Stimulated activated CD4-positive, alpha-beta T cell treated with anti-CD3 and anti-CD28 coated beads, TNF-alpha, amount 100 ng/mL, for 48 hours (primary cell): ENCODE measurements around the gene DDAH1.

ENCODE experiments used
- DNase-seq, 3 donors: peaks; one replicate each; pipeline ENCODE4 v3.0.0-alpha.2; 2020; ENCODE audit warnings: low read depth in 3 of 3

DDAH1 gene

DNA sequence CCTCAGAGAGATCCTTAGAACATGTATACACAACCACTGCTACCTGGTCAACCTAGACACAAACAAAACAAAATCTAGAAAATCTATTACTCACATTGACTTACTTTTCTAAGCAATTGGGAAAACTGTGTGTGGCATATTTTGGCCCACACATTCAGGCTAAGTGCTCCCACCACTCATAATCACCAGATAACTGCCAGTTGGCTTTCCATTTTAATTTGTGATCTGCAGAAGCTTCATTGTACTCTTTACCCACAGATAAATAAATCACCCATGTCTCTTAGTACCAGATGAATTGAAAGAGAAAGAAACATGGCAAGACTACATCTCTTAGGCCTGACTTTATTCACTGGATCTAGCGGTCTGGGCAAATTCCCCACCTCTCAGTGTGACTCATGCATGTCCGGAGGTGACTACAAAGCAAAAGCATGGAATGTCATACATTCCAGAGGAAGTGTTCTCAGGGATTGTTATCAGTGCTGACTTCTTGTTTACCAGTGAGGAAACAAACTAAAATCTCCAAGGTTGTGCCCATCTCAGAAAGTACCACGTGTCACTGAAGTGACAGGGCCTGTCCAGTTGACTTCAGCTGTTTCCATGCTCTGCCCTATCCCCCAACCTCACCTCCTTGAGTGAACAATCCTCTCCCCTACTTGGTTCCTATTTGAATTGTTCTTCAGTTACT lies 136.1 kb downstream of the DDAH1 start:
- DNase-seq = no peak

DNA sequence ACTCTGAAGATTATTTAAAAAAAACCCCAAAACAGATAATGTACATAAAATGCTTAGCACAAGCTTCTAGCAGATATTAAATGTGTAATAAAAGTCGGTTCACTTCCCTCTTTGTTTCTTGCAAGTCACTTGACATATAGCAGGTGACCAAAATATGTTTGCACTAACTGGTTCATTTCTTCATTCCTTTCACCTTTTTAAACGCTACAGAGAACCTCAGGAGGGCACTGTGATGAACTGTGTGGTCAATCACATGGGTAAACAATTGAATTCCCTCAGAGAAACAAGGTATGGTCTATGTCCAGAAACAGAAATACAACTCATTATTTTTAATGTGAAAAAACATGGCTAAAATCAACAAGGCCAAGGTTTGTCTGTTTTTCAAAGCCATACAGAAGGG lies 137.2 kb downstream of the DDAH1 start:
- no peak for DNase-seq

DNA sequence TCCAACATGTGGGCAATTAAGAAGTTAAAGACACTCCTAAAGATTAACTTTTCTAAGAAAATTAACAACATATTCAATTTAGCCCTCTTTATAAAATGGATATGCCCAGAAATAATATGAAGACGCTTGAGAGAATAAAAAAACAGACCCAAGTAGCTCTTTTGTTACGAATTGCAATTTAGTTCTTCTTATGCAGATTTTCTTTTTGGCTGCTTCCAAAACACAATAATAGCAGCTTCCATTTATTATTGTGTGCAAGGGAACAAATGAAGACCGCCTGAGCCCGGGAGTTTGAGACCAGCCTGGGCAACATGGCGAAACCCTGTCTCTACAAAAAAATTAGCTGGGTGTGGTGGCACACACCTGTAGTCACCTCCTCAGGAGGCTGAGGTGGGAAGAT lies 138.1 kb downstream of the DDAH1 start:
- DNase-seq = no peak

DNA sequence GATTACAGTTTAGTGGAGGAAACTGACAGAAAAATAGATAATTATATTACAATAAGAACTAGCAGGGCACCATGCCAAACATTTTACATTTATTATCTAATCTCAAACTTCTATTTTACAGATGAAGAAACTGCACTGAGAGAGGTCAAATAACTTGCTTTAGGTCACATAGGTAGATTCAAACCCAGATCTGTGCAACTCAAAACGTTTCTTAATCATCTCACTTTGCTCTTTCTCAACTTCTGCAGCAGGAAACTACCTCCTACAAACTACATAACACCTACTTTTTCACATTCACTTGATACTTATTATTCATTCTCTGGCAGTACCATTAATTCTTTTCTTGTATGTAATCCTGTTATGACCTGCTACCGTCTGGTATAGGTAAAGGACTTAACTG lies 138.6 kb downstream of the DDAH1 start:
- no peak for DNase-seq

DNA sequence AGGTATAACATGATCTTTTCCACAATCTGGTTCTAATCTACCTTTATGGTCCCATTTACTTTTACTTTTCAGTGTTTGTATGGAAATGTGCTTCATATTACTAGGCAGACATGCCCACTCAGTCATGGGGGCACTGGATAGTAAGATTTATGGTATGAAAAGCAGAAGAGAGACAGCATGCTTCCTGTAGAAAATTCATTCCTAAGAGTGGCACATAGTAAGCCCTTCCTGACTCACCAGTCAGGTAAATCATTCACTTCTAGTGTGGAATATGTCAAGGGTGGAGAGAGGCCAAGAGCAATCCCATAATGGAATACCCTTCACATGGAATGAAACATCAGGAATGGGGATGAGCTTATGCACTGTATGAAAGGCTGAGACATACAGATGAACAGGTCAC lies 139.0 kb downstream of the DDAH1 start:
- no peak for DNase-seq

DNA sequence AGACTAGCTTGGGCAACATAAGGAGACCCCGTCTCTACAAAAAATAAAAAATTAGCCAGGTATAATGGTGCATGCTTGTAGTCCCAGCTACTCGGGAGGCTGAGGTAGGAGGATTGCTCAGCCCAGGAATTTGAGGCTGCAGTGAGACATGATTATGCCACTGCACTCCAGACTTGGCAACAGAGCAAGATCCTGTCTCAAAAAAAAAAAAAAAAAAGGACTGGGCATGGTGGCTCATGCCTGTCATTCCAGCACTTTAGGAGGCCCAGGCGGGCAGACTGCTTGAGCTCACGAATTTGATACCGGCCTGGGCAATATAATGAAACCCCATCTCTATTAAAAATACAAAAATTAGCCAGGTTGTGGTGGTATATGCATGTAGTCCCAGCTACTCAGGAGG lies 141.2 kb downstream of the DDAH1 start:
- no peak for DNase-seq

DNA sequence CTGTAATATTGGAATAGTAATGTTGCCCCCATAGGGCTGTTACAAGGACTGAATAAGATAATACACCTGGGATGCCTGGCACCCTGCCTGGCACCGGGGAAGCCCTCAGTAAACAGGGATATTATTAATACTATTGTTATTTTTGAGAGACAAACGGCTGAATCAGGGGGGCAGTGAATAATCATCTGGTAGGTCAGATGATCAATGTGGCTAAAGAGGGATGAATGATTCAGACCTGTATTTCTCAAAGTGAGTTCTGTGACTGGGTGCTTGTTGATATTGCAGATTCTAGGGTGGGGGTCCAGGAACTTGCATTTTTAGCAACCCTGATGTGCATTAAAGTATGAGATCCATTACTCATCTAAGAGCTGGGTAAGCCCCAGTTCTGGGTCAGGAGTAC lies 142.3 kb downstream of the DDAH1 start:
- no peak for DNase-seq

DNA sequence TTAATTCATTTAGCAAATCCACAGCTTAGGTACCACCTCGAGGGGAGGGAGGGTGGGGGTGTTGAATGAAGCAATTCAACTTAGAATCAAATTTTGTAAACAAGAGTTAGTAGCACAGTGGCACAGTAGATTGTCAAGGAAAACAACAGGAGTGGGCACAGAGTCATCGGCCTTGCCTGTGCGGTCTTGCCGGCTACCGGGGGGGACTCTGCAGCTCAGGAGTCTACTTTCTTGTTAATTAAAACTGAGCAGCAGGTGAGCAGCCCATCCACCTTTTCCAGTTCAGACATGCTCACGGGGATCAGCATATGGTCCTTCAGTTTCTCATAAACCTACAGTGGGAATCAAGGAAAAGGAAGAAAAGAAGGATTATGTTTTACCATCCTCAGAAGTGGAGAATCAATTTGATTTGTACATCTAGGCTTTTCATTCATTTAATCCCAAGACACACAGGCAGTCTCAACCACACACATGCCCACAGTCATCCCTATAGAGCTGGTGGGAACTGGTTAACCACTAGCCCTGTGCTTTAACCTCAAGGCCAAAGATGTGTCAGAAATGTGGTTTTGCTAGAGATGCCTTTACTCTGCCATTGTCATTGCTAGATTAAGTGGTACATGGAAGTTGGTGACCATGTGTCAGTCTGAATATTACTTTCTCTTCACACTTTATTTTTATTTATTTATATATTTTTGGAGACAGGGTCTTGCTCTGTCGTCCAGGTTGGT lies 143.6 kb downstream of the DDAH1 start:
- DNase-seq = peak in 1 of 3 donors; percentile 43

DNA sequence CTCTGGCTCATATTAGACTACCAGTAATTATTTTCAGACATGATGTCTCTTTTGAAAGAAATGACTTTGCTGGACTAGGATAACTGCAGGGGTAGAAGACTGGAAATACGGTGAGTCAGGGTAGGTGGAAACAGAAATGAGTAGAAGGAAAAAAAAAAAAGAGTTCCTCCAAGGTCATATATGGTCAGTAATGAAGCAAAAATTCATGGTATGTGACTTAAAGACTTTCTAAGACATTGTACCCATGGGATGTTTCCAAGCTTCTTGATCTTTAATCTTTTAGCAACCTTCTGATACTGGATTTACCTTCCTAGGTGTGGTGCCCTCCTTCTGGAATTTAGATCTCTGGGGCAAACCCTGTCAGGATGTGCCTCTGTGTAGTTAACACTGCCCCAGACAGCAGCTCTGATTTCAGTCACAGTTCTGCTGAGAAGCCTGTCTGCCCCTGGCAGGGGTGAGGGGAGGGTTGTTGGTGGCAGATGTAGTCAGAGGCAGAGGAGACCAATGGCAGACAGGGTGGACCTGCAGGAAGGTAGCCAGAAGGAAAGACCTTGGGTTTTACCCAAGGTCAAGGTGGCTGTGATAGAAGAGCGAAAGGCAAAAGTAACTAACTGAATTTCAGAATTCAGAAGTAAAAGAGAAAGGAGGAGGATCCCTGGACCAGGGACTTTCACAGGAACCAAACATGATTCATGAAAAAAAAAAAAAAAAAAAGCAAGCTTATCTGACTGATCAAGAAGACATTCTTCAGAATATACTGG lies 144.4 kb downstream of the DDAH1 start:
- DNase-seq = no peak

DNA sequence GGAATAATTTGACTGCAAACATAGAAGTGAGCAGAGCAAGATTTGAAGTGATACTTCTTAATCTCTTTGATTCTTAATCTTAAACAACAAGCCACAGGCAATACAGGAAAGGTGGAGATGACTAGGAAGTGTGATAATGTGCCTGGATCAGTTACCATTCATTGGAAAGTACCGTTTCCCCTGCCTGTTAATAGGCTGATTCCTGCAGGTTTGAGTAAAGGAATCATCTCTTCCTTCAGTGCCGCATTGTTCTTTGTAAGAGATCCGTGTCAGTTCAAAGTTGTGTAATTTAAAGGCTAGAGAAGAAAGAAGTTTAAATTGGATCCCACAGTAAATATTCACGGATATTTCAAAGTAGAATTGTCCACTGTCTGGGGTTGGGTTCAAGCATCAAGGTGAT lies 145.0 kb downstream of the DDAH1 start:
- no peak for DNase-seq

DNA sequence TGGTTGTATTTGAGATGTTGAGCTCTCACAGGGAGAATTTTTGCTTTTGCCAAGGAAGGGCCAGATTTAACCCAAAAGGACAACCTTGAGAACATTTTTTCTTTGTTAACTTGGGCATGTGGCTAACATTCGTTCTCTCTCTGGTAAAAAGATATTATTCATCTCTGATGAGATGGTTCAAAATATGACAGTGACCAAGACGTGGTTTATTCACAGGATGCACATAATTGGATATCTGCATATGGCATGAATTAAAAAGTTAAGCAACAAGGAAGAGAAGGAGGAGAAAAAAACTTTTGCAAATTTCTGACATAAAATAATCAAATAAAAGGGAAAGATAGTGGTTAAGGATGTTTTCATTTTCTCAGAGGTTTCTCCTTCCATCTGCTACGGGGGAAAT lies 145.5 kb downstream of the DDAH1 start:
- no peak for DNase-seq

DNA sequence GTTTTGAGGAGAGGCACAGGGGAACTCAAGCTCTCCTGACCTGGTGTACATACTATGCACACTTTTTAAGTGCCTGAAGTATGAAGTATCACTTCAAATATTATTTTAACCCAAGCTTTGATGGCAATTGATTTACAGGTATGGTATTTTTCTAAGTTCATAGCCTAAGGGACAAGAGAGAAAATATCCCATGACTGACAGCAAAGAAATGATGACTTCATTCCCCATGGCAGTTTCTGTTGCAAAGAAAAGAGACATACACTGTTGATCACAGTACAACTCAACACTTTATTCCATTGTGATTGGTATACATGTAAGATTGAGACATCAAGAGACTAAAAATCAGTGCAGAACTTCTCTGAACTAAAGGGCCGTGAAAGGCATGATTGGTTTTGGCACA lies 146.7 kb downstream of the DDAH1 start:
- DNase-seq = no peak

DNA sequence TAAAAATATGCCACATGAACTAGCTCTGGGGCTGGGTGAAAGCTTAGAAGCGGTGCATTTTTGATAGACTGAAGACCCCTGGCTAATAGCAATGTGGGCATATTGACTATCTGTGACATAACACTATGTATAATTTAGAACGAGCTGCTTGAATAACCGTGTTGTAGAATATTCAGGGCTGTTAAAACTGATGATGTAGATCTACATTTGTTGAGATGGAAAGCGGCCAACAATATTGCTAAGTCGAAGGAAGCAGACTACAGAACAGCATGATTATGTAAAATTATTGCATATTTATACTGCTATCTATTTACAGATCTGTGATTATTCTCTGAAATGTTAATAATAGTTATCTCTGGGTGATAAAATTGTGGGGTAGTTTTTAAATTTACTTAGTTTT lies 147.4 kb downstream of the DDAH1 start:
- no peak for DNase-seq

DNA sequence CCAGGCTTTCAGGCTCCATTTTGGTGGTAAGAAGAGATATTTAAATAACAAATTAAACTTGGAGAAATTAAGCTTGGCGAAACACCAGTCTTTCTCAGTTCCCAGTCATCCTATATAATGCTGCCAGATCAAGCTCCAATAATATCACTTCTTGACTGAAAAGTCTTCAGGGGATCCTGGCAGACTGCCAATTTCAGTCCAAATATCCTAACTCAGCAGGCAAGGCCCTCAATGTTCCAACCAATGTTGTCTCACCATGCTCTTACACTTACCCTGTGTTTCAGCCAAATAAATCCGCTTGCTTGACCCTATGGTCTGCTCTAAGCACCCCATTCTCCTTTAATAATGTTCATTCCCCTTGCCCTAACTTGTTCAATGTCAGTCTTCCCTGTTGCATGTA lies 148.6 kb downstream of the DDAH1 start:
- DNase-seq = no peak

DNA sequence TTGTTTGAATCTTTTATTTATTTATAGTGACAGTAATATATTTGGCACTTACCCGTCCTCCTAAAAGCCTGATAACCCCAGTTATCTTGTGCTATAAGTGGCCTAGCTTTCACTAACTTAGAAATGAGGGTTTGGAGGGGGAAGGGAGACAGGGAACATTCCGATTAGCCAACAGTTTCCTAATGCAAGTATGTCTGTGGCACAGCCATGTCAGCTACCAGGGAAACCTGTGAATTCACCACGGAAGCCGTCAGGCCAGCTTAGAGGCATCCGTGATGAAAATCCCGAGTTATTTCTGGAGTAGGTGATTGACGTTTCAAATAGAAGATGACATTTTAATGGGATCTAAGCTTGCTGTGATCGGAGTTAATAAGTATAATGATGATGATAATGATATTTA lies 149.2 kb downstream of the DDAH1 start:
- DNase-seq = no peak

DNA sequence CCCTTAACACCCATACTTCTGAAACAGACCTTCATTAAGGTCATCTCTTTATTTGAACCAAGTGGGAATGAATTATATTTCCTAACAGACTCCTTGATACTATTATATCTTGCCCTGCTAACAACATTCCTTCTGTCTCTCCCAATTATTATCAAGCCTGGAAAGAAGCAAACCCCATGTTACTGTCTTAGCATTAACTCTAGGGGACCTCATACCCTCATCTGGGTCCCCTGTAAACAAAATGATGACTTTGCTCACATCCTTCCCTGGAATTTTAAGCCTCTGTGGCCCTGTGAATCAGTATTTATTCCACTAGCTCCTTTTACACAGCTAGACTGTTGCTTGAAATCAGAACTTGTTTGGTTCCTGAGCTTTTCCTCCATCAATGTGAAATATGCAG lies 150.2 kb downstream of the DDAH1 start:
- DNase-seq = no peak

DNA sequence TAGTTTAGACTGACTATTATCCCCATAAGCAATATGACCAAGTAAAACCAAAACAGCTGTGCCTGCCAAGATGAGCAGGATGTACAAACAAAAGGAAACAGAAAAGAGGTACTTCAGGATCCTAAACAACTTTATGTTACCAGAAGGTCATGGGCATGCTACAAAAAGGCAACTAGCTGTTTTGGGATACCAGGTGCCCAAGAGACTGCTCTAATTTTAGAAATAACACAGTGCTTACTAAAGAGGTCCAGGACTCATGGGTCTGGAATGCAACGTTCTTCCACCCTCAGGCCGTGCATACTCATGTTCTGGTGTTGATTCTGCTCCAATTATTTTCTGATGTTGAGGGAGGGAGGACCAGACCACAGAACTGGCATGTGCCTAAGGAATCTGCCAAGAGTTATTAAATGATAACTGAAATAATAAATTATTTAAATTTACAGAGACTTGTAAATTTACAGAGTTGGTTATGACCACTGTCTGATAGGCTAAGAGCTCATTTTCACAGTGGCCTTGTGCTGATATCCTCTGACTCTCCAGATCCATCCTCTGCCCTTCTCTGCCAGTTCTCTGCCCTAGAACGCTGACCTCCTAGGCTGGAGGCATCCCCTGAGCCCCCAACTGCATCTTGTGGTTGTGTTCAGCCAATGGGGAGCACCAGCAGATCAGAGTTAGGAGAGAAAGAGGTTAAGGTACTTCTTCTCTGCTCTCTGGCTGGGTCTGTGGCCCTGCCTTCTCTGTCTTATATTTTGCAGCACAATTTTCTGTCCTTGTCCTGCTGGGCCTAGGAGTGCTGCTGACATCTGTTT lies 150.9 kb downstream of the DDAH1 start:
- DNase-seq = no peak

DNA sequence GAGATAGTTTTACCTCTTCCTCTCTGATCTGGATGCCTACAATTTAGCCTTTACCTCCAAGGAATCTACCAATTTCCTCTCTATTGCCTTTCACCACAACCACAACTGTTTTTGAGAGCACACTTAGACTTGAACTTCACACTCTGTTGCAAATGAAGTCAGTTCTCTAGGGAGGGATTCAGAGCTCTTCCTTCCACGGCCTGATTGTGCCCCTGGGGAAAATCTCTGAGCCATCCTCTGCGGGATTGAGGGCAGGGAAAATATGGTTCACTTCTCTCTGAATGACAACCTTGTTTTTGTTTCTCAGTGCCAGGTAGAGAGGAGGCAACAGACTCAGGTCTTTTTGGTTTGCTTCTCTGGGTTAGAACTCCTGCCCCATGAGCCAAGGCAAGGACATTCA lies 153.1 kb downstream of the DDAH1 start:
- no peak for DNase-seq

DNA sequence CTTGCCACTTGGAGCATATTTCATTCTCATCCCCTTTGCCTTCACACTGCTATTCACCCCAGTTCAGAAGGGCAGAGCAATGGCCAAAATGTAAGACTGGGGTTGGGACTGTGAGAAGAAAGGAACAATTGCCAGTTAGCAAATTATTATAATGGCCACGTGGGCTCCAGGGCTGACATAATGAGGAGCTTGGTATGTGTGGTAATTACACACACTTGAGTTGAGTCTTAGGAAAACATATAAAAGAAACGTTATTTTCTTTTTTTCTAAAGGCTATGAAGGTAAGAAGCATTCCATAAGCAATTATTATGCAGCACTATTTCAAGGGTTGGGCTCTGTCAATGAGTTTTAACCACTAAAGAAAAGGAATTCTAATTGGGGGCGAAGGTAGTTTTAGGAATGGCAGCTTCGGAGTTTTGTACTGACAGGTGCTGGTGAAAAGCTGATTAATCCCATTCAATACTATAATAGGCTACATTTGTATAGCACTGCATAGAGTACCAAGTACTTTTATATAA lies 156.1 kb downstream of the DDAH1 start:
- DNase-seq = no peak

DNA sequence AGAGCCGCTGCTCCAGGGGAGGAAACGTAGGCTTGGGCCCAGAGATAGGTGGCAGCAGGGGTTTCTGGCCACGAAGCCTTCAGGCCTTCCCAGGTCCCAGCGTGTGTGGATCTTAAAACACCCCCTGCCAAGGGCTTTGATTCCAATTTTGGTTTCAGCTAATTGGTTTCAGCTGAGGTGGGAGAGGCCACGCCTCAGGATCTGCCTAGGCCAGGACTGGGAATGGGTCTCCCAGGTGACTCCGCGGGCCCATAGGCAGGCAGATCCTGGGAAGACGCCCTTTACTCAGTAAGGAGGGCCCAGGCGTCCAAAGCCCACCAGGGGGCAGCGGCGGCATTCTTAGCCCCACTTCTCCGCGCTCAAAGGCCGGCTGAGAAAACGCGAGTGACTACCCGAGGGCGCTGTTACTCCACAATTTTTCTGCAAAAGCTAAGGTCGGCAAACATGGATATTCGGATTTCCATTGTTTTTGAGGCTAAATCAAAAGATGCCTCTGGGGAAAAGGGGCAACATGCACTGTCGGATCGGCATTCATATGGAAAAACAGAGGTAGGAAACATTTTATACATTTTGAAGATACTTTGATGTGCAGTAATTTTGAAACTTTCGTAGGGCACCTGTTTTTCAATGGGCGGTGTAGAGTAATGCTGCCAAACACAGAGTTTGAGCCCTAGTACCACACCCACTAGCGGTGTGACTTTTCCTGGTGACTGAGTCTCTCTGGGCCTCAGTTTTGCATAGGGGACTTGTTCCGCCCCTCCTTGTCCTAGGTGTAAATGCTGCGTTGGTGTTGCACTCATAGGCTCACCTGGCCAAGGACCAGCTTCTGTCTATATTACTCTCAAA lies 156.7 kb downstream of the DDAH1 start:
- DNase-seq = peak in 2 of 3 donors; percentile 38 to 61

DNA sequence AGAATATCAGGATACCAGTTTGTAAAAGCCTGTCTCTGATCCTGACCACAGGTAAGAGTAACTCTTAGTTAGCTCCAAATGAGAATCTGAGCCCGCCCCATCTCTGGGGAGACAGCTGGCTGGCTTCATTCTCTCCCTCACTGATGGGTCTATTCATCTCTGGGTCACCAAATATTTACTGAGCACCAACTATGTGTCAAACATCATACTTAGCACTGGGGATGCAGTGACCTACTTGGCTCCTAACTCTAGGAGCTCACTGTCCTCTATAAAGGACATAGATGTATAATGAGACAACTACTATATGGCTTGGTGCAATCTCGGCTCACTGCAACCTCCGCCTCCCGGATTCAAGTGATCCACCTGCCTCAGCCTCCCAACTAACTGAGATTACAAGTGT lies 158.7 kb downstream of the DDAH1 start:
- no peak for DNase-seq
